Ecto neural progenitor cell (in vitro differentiated cells): ENCODE results near the gene NOS1.
"Not testable (repeated sequence)": the region's sequence is repeated elsewhere in the genome, so short reads cannot be mapped to it uniquely, and the experiment has no call there.

ENCODE experiments used
- DNase-seq: peaks from one replicate; pipeline ENCODE4 v3.0.0-alpha.2; 2018; ENCODE audit warnings: low spot score

NOS1 gene

DNA sequence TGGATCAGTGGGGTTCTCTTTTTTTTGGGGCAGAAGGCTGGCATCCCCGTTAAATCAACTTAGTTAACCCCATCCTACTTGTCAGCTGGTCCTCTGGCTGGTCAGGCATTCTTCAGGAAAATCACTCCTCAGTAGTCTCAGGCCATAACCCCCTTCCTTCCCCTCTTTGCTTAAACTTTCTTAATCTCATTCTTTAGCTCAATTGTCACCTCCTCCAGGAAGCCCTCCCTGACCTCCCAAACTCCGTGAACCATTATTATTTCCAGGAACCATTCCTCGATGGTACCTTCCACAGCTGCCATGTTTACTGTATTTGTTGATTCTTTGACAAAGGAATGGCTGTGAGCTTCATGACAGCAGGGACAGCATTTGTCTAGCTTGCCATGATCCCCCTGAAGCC lies 98.7 kb downstream of the NOS1 start:
- no peak for DNase-seq

DNA sequence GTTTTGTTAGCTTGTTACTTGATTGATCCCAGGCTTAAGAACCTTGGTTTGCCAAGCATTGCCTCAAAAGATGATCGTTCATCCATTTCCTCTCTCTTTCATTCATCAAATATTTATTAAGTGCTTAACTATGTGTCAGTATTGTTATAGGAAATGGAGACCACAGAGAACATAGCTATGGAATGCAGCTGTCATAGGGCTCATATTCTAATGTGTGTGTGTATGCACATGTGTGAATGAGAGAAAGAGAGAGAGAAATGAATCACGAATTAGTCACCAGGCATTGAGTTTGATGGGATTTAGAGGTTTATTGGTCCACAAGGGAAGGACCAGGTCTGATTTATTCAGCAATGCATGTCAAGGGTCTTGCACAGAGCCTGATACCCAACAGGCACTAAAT lies 100.2 kb downstream of the NOS1 start:
- no peak for DNase-seq

DNA sequence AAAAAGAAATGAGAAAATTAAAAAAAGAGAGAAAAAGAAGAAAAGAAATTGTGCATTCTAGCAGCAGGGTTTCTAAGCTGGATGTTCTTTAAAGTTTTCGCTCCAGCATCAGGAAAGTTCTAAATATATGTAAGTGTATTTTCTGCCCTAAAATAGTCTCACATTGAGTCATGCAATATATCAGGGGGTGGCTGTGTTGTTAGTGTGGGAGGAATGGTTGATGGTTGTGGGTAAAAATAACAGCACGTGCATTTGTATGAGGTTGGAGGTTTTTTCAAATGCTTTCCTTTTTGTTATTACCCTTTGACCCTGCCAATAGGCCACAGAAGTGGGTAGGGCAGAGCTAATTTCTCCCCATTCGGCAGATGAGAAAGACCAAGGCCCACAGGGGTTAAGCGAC lies 106.0 kb downstream of the NOS1 start:
- no peak for DNase-seq

DNA sequence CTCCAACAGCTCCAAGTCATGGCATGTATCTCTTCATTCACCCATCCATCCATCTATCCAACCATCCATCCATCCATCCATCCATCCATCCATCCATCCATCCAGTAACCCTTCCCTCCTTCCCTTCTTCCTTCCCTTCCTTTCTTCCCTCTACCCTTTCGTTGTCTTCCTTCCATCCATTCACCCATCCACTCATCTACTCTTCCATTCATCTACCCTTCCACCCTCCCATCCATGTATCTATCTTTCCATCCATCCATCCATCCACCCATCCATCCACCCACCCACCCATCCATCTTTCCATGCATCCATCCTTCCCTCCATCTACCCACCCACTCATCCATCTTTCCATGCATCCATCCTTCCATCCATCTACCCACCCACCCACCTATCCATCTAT lies 117.9 kb downstream of the NOS1 start:
- no peak for DNase-seq

DNA sequence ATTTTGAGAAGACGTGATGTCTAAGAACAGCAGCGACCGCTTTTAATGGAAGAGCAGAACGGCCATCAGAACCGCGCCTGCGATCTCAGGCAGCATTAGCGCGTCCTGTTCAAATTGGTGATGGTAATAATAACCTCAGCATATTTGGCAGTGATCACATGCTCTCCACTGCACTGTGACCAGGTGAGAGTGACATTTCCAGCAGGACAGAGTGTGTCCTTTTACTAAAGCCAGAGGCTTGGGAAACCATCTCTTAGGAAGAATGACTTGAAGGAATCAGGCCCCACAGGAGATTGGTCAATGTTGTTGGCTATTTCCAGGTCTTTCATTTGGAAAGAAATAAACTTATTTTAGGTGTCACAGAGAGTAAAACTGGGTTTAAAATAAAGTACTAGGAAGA lies 119.7 kb downstream of the NOS1 start:
- DNase-seq: no peak

DNA sequence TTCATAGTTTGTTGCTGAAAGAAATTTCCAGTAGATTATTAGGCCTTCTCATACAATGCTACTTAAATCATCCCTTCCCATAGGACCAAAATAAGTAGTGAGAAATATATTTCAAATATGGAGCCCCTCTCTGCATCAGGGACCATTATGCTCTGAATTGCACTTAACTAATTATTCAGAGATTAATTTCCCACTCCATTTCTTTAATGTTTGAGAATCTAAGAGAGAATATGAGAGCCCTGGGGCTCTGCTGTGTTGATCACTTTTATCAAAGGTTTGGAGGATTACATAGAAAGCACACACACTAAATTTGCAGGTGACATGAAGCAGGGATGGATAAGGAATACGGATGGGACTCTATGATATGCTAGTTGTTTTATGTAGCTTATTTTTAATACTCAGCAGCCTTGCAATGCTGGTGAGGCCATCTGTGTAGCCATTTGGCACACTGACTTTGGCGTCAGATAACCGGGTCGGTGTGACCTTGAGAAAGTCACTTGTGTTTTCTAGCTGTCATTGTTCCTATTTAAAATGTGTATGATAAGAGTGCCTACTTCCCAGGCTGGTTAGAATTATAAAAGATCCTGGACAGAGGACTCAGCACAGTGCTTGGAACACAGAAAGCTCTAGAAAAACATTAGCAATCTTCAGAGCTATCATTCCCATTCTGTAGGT lies 121.2 kb downstream of the NOS1 start:
- DNase-seq: no peak

DNA sequence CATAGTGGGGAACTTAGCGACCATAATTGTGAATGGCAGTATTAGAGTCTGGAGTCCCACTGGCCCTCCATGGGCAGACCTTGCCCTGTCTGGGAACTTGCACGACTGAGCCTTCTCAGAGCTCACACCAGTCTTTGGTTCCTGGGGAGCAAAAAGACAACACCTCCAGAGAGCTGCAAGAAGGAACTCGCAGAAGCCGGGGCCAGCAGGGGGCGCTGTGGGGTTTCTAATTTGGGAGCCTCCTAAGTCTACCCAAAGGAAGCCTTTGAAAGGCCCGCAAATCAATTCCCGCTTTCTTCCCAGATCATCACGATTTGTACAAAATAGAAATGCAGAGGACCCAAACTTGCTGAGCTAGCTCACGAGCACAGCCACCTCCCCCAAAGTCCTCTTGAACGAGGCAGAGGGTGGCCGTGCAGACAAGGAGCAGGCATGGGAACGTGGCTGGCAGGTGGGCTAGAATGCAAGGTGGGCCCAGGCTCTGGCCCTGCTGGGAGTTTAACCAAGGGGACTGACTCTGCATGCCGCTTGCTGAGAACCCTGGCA lies 124.9 kb downstream of the NOS1 start:
- DNase-seq: peak; percentile 98

DNA sequence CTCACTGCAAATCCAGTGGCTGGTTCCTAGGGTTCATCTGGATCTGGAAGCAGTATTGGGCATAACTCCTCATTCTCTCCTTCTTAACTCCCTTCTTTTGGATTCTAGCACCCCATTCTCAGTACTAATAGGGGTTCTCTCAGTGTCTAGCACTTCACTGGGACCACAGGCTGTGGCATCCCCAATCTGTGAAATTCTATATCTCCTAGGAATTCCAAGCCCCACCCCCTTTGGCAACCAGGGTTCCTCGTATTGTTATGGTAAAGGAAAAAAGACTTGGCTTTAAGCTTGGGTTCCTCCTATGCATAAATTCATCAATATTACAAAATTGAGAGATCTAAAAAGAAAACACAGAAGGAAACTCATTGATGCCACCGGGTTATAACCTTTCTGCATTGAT lies 126.2 kb downstream of the NOS1 start:
- DNase-seq: no peak

DNA sequence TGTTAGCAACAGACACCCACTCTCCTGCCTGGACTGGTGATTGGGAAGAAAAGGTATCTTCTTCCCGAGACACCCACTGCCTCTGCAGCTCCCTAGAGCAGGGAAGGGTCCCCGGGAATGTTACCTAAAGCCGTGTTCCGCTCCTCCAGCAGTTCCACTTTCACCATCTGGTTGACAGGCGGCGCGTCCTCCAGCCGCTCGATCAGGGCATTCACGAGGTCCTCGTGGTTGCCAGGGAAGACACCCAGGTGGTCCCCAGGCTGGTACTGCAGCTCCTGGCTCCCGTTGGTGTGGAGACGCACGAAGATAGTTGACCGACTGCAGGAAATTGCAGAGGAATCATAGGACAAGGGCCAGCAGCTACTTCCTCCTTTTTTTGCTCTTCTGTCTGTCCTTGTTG lies 127.0 kb downstream of the NOS1 start:
- DNase-seq: no peak

DNA sequence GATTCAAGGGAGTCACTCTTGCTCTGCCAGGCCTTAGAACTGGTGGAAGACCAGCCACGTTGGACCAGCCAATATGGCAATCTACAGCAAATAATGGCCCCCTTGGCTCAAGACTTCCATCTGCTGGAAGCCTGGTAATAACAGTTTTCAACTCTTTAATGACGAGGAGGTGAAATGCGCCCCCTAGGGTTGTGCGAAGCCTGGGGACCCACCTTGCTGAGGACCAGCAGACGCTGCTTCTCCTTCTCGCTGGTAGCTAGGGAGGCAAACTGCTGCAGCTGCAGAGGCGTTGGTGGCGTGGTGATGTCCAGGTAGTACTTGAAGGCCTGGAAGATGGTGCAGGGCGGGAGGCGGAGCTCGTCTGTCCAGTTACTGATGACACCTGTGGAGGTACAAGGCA lies 129.7 kb downstream of the NOS1 start:
- no peak for DNase-seq

DNA sequence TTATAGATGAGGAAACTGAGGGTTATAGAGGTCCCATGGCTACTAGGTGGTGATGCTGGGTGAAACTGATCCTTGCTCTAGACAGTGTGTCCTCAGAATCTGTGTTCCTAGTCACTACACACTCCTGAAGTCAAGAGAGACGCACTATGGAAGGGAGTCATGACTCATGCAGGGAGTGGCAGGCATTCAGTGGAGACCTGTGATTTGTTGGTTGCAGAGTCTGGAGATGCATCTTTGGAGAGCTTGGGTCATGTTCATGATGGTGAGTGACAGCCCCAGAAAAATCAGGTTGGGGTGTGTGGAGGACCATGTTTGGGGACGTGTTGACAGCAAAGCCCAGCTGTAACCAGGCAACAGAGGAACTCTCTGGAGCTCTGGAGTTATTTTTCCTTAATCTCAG lies 133.2 kb downstream of the NOS1 start:
- DNase-seq: no peak

DNA sequence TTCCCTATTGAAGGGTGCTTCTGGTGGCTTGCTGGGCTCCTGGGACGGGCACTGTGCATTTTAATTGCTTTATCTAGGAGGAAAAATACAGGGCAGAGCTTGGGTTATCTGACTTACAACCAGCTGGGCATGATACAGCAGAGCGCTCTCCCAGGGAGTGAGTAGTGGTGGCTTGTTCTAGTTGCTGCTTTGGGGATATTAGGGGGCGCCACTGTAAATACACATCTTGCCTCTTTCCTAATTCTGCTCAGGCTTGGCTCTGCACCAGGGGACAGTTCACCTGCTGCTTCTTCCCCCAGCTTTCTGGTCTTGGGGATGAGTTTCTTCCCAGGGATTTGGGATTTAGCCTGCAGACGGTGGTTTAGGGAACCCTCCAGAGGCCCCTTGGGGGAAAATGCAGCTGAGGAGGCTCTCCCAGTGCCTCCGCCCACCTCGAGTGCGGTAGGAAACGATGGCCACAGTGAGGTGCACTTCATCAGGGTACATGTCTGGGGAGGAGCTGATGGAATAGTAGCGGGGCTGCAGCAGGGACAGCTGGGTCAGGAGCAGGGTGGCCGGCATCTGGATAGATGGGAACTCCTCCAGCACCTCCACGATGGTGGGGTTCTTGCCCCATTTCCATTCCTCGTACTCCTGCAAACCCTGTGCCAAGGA lies 134.3 kb downstream of the NOS1 start:
- DNase-seq: no peak

DNA sequence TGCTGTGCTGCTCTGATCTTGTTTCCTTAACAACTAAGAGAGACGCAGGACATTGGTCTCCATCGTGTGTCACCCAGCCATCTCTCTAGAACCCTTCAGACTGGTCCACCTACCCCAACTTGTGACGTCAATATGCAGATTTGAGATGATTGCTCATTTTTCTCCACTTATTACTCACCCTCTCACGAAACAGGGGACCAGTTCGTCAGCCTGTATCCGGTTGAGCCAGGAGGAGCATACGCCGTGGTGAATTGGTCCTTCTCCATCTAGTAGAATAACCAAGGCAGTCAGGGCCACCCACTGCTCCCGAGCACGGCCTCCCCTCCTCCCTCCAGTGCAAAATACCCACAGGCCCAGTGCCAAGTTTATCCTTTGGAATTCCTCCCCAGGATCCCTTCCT lies 134.9 kb downstream of the NOS1 start:
- no peak for DNase-seq

DNA sequence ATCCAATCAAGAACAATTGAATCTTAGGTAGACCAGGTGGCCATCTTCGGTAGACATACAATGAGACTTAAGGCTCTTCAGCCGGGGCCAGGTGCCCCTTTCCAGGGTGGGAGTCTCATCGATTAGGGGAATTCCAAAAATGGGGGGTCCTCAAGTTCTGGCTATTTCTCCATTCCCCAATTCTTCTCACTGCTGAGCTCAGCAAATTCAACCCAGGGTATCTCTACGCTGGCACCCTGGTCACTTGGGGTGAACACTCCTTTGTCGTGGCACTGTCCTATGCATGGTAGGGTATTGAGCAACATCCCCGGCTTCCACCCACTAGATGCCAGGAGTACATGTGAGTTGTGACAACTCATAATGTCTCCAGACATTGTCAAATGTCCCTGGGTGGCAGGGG lies 136.2 kb downstream of the NOS1 start:
- DNase-seq: no peak

DNA sequence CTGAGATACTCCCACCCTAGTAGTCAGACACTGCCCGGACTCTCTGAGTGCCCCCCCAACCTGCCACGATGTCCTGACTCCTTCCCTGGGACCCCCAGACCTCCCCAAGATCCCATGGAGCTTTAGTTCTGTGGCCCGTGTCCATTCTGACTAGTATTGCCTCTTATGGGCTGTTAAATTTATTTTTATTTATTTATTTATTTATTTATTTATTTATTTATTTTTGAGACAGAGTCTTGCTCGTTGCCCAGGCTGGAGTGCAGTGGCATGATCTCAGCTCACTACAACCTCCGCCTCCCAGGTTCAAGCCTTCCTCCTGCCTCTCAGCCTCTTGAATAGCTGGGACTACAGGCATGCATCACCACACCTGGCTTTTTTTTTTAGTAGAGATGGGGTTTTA lies 140.5 kb downstream of the NOS1 start:
- DNase-seq: not testable (repeated sequence)

DNA sequence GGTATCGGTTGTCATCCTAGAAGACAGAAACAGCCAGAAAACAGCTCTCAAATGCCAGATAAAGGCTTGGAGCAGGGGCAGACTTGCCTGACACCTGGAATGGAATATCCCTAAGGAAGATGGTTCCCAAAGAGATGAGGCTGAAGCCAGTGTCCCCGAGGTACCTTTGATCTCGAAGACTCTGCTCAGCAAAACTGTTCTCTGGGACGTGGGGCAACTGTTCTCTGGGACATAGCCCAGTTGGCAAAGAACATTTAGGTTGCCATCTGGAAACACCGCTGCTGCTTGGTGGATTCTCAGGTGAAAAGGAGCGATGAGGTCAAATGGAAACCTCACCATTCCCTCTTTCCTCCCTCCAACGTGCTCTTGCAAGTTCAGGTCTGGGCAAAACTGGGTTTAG lies 143.3 kb downstream of the NOS1 start:
- DNase-seq: no peak

DNA sequence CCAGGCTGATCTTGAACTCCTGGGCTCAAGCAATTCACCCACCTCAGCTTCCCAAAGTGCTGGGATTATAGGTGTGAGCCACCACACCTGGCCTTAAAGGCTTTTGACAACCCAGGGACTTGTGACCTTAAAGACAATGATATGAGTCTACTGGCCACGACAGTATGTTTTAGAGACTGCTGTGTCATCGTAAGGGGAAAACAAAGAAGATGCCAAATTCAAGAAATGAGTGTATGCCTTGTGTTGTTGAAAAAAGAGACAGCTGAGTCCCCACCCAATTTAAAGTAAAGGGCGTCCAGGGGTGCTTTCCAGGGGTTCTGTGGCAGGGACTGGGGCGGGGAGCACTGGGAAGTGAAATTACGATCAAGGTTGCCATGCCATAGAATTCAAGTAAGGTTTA lies 144.7 kb downstream of the NOS1 start:
- no peak for DNase-seq

DNA sequence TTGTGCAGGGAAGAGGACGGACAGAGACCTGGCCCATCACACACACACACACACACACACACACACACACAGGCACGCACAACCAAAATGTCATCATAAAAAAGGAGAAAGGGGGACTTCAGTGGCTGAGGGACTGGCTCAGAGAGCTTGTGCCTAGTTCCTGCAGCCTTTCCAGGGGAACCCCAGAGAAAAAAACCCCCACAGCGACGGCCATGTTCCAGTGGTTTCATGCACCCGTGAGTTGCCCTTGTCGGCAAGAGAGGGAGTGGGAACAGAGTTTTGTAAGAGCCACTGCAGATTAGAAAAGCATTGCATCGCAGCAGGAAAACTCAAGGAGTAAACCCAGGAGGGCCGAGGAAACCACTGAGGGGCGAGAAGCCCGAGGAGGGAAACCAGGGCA lies 146.6 kb downstream of the NOS1 start:
- DNase-seq: no peak

DNA sequence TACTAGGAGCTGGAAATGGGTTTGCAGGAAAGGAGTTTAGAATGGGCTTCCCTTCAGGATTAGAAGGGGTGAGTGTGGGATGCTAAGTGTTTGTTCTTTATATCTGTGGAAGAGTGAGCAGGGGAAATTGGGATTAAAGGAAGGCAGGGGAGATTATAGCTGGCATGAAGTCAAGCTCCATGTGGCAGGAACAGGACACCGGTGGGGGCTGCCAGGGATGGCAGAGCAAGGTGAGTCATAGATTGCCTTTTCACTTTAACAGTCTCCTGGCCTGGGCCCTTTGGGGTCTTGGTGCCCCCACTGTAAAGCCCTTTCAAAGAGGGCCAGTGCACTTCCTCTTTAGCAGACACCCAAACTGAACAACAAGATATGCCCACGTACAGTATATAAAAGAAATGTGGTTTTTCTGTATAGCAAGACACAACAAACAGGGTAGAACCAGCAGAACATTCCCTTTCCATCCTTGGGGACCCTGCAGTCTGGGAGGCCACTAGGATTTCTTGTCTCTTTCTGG lies 148.1 kb downstream of the NOS1 start:
- no peak for DNase-seq

DNA sequence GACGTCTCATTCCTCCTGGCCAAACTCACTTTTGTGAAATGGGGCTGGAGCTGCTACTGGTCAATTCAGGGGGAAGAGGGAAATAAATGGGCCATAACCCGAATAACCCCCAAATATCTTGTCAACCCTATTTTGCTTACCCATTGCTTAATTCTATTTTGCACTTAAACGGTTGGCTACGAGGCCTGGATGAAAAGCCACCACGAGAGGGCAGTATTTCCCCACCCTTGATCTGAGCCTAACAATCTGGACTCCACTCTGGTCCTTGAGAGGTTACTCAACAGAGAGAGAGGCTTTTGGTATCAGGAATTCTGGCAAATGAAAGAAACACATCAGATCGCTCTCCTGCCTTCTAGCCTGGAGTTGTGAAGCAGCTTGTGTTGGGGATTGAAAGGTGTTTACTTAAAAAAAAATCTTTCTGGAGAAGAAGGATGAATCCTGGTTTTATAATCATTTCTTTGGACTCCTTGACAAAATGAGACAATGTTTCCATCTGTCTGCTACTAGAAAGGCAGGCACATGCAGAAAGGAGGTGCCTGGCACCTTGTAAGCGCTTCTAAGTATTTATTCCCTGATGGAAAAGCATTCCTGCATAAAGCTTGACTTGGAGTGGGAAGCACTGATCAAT lies 148.7 kb downstream of the NOS1 start:
- peak; percentile 85 for DNase-seq

DNA sequence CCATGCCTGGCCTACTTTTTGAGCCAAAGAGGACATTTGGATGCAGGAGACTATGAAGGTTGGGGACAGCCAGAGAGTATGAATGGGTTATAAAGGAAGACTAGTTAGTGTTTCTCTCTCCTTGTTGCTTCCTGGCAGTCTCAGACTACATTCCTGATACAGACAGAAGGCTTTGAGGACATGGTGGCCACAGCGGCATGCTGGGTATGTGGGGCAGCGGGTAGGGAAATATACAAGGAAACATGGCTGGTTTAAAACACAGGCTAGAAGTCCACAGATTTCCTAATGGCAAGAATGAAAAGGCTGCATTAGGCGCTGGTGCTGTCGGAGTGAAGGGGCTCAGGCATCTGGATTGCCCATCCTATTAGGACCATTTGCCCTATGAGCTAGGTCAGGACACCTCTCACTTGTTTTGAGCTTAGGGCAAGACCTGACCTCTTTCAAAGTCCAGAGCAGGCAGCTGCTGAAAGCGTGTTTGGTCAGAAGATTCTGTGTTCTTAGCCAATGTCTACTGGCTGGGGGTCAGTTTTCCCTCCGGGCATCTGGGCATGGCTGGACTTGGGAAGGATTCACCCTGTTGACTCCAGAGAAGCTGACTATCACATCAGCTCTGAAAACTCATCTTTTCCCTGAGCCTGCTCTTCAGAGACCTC lies 151.0 kb downstream of the NOS1 start:
- DNase-seq: no peak

DNA sequence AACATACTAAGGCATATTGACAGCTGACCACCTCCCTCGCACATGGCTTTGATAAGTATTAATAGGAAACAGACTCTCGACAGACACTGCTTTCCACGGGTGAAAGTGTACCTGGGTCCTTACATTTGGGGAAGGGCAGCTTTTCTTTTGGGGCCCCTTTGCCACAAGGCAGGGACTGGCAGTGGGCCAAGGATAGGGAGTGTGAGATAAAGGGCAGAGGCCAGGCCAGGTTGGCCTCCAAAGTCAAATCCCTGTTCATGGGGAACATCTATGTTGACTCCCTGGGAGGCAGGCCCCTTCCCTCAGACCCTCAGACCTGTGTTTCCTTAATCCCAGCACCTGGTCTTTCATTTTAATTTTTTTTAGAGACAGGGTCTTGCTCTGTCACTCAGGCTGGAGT lies 151.8 kb downstream of the NOS1 start:
- DNase-seq: no peak
